B cell (primary cell): ENCODE measurements around the gene ZNF492. TPM values are rescaled to one million over a fixed set of nuclear protein-coding genes. Genes with fewer than 3 reads are reported as not detected.
"Not testable (repeated sequence)": the region's sequence is repeated elsewhere in the genome, so short reads cannot be mapped to it uniquely, and the experiment has no call there.

Source experiments
- ATAC-seq: fragments of 200-7000 bp; cut with Tn5 transposase; one replicate; pipeline ENCODE4 v1.10.0; 2021; ENCODE audit warnings: low read depth, mild to moderate bottlenecking, moderate number of reproducible peaks, moderate library complexity
- CTCF ChIA-PET: fragments of 350-600 bp; sonication (Branson Sonifier 250); formaldehyde crosslinking; loops from one replicate; lab custom pipeline; 2021; ENCODE audit warnings: antibody characterized with exemption, inconsistent platforms; lab: Charles Lee
- POLR2A ChIA-PET: fragments of 350-600 bp; sonication (Branson Sonifier 250); formaldehyde crosslinking; loops from one replicate; lab custom pipeline; 2021; ENCODE audit warnings: antibody characterized with exemption; lab: Charles Lee
- DNase-seq: peaks from one replicate; pipeline ENCODE4 v3.0.0; 2013
- H2AFZ ChIP-seq: 2 replicates; pipeline ENCODE4 v1.6.1; 2012; ENCODE audit warnings: mild to moderate bottlenecking, low read depth, low read length; ENCODE audit not compliant: insufficient read depth, poor library complexity, severe bottlenecking
- H3K27ac ChIP-seq, 2 donors: 1 replicate in 1 of 2; 2 replicates in 1 of 2; pipeline ENCODE4 v1.5.1; 2012 to 2013; ENCODE audit warnings: low read length in 2 of 2, mild to moderate bottlenecking in 2 of 2, moderate library complexity in 1 of 2
- H3K27me3 ChIP-seq, 4 experiments: fragments of 200-600 bp in 1 of 4; sonication (generic) in 1 of 4; replicated peaks in 1 of 4; 1 replicate in 2 of 4; 2 replicates in 2 of 4; pipeline versions ENCODE4 v1.6.1 to v1.7.0; 2013 to 2016; ENCODE audit warnings: low read length in 3 of 4, mild to moderate bottlenecking in 2 of 4, mixed read lengths in 1 of 4, moderate library complexity in 1 of 4; ENCODE audit not compliant: insufficient read depth in 4 of 4, control insufficient read depth in 3 of 4; ENCODE audit errors: control extremely low read depth in 1 of 4
- H3K36me3 ChIP-seq, 2 experiments: replicated peaks in 1 of 2; 1 replicate in 1 of 2; 2 replicates in 1 of 2; pipeline versions ENCODE4 v1.6.1 to v1.7.1; 2013; ENCODE audit warnings: low read length in 1 of 2; ENCODE audit not compliant: insufficient read depth in 2 of 2, control insufficient read depth in 1 of 2; ENCODE audit errors: control extremely low read depth in 1 of 2, extremely low read depth in 1 of 2
- H3K4me1 ChIP-seq, 2 donors: fragments of 200-600 bp in 1 of 2; sonication (generic) in 1 of 2; 1 replicate in 1 of 2; 2 replicates in 1 of 2; pipeline versions ENCODE4 v1.5.1 to v1.6.1; 2013 to 2017; ENCODE audit warnings: low read length in 2 of 2; ENCODE audit not compliant: control insufficient read depth in 2 of 2, insufficient read depth in 2 of 2
- H3K4me2 ChIP-seq: replicated peaks from 2 replicates; pipeline ENCODE3; 2012; ENCODE audit warnings: mild to moderate bottlenecking, low read depth, low read length; ENCODE audit not compliant: poor library complexity, severe bottlenecking
- H3K4me3 ChIP-seq, 5 experiments: fragments of 200-600 bp in 1 of 5; sonication (generic) in 1 of 5; 1 replicate in 3 of 5; 2 replicates in 2 of 5; pipeline versions ENCODE4 v1.5.1 to v1.7.0; 2011 to 2016; ENCODE audit warnings: low read length in 4 of 5, mild to moderate bottlenecking in 4 of 5, low read depth in 2 of 5, control low read depth in 1 of 5, moderate library complexity in 1 of 5; ENCODE audit not compliant: insufficient read depth in 1 of 5; ENCODE audit errors: control extremely low read depth in 1 of 5, extremely low read depth in 1 of 5
- H3K79me2 ChIP-seq: fragments of 200-600 bp; sonication (generic); one replicate; pipeline ENCODE4 v1.6.0; 2016; ENCODE audit warnings: low read length; ENCODE audit not compliant: control insufficient read depth, insufficient read depth
- H3K9ac ChIP-seq: fragments of 200-600 bp; sonication (generic); 2 replicates; pipeline ENCODE4 v1.6.1; 2017; ENCODE audit warnings: mild to moderate bottlenecking, low read length, moderate library complexity
- H3K9me3 ChIP-seq, 3 donors: one replicate each; pipeline versions ENCODE4 v1.6.1 to v1.7.1; 2013; ENCODE audit warnings: low read length in 2 of 3; ENCODE audit not compliant: control insufficient read depth in 2 of 3, insufficient read depth in 1 of 3; ENCODE audit errors: control extremely low read depth in 1 of 3
- H4K20me1 ChIP-seq: 2 replicates; pipeline ENCODE4 v1.6.0; 2012; ENCODE audit warnings: mild to moderate bottlenecking, low read length; ENCODE audit not compliant: insufficient read depth, control insufficient read depth, poor library complexity, severe bottlenecking
- H3K27ac Mint-ChIP-seq: one replicate; pipeline ENCODE4 v1.8.0; 2021; ENCODE audit warnings: mixed read lengths
- H3K27me3 Mint-ChIP-seq: one replicate; pipeline ENCODE4 v1.8.0; 2021; ENCODE audit warnings: mixed read lengths
- H3K4me1 Mint-ChIP-seq: one replicate; pipeline ENCODE4 v1.8.0; 2021; ENCODE audit warnings: mixed read lengths
- H3K4me3 Mint-ChIP-seq: one replicate; pipeline ENCODE4 v1.8.0; 2021; ENCODE audit warnings: mixed read lengths
- H3K9me3 Mint-ChIP-seq: one replicate; pipeline ENCODE4 v1.8.0; 2022; ENCODE audit warnings: mixed read lengths; ENCODE audit not compliant: insufficient read depth
- WGBS: methylation state at CpG from one replicate; pipeline ENCODE4 v1.1.5; 2013; ENCODE audit warnings: missing lambda C conversion rate; ENCODE audit not compliant: insufficient coverage; 5-methylcytosine and 5-hydroxymethylcytosine counted together
- intact Hi-C: fragments of 100-400 bp; cut with micrococcal nuclease; formaldehyde crosslinking; loops from one replicate; pipeline ENCODE4 v1.10.0; 2022
- polyA plus RNA-seq: library from polyadenylated mRNA; depleted of rRNA; stranded (reverse); fragments of >200 nt; gene quantifications from 2 replicates; pipeline ENCODE4 v1.2.3, GENCODE V29; 2012
- total RNA-seq, 2 donors: library from RNA; stranded (reverse); fragments of 120-200 nt in 1 of 2; gene quantifications; 1 replicate in 1 of 2; 2 replicates in 1 of 2; pipeline versions ENCODE4 v1.2.3 to v1.2.4, GENCODE V29; 2013 to 2022

The ZNF492 gene
- total and polyA plus RNA-seq, 2 donors (not counting 1 experiment from before 2014, with no cell fraction given): 0.37 to 1.2 TPM

DNA sequence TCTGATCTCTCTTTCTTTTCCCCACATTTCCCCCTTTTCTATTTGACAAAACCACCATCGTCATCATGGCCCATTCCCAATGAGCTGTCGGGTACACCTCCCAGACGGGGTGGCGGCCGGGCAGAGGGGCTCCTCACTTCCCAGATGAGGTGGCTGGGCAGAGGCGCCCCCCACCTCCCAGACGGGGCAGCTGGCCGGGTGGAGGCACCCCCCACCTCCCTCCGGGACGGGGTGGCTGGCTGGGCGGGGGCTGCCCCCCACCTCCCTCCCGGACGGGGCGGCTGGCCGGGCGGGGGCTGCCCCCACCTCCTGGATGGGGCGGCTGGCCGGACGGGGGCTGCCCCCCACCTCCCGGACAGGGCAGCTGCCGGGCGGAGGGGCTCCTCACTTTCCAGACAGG lies 68.5 kb downstream of the ZNF492 start:
- H3K4me3 Mint-ChIP-seq, H3K4me1 ChIP-seq, H3K9ac ChIP-seq, H3K36me3 ChIP-seq, ATAC-seq, H3K4me3 ChIP-seq, H3K27ac ChIP-seq, intact Hi-C loops, DNase-seq, H2AFZ ChIP-seq, CTCF ChIA-PET, H3K4me1 Mint-ChIP-seq, H3K27ac Mint-ChIP-seq, H3K4me2 ChIP-seq, H3K79me2 ChIP-seq, H3K27me3 ChIP-seq, H4K20me1 ChIP-seq, POLR2A ChIA-PET, H3K9me3 Mint-ChIP-seq, H3K27me3 Mint-ChIP-seq: not testable (repeated sequence)
- 96% methylated on average over 19 of the region's 22 CpGs for WGBS
- peaks cover under 1 to 49% (median 5%) of the 10 kb centered on the region in 3 donors for H3K9me3 ChIP-seq

DNA sequence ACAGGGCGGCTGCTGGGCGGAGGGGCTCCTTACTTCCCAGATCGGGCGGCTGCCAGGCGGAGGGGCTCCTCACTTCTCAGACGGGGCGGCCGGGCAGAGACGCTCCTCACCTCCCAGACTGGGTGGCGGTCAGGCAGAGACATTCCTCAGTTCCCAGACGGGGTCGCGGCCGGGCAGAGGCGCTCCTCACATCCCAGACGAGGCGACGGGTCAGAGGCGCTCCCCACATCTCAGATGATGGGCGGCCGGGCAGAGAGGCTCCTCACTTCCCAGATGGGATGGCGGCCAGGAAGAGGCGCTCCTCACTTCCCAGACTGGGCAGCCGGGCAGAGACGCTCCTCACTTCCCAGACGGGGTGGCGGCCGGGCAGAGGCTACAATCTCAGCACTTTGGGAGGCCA lies 69.0 kb downstream of the ZNF492 start:
- peaks cover 1 to 50% (median 5%) of the 10 kb centered on the region in 3 donors for H3K9me3 ChIP-seq
- H3K27me3 ChIP-seq, H3K9ac ChIP-seq, DNase-seq, H3K9me3 Mint-ChIP-seq, H3K27me3 Mint-ChIP-seq, H4K20me1 ChIP-seq, H2AFZ ChIP-seq, POLR2A ChIA-PET, H3K4me3 ChIP-seq, H3K27ac Mint-ChIP-seq, H3K4me3 Mint-ChIP-seq, H3K4me1 ChIP-seq, ATAC-seq, CTCF ChIA-PET, H3K4me1 Mint-ChIP-seq, H3K27ac ChIP-seq, intact Hi-C loops, H3K79me2 ChIP-seq, H3K36me3 ChIP-seq, H3K4me2 ChIP-seq: not testable (repeated sequence)
- WGBS: 97% methylated on average over 28 of the region's 28 CpGs
